Kidney epithelial cell (primary cell): ENCODE data around the gene SLC4A1AP. TPM values are rescaled to one million over a fixed set of nuclear protein-coding genes. Genes with fewer than 3 reads are reported as not detected.

Experiments
- DNase-seq: peaks from one replicate; pipeline ENCODE4 v3.0.0-alpha.2; 2010; ENCODE audit warnings: low read depth
- H3K27me3 ChIP-seq: 2 replicates; pipeline ENCODE4 v1.6.0; 2011; ENCODE audit warnings: low read length; ENCODE audit not compliant: control insufficient read depth, insufficient read depth
- H3K36me3 ChIP-seq: 2 replicates; pipeline ENCODE4 v1.5.1; 2011; ENCODE audit warnings: low read length; ENCODE audit not compliant: control insufficient read depth, insufficient read depth
- H3K4me3 ChIP-seq: 2 replicates; pipeline ENCODE4 v1.5.1; 2011; ENCODE audit warnings: low read depth, mild to moderate bottlenecking, control low read depth, low read length
- total RNA-seq: library from RNA; depleted of rRNA; stranded (reverse); fragments of >200 nt; gene quantifications from 2 replicates; pipeline ENCODE4 v1.2.3, GENCODE V29; 2015
- TF ChIP-seq, protein P1 (sequence below): IDR thresholded peaks from 2 replicates; pipeline ENCODE4 v1.5.1; 2011; ENCODE audit warnings: mild to moderate bottlenecking, moderate library complexity, low read length, control low read depth, inconsistent platforms; ENCODE audit not compliant: insufficient read depth, poor library complexity, severe bottlenecking

SLC4A1AP gene
- total RNA-seq, 1 donor from 2014 or later, result 25.0 TPM

DNA sequence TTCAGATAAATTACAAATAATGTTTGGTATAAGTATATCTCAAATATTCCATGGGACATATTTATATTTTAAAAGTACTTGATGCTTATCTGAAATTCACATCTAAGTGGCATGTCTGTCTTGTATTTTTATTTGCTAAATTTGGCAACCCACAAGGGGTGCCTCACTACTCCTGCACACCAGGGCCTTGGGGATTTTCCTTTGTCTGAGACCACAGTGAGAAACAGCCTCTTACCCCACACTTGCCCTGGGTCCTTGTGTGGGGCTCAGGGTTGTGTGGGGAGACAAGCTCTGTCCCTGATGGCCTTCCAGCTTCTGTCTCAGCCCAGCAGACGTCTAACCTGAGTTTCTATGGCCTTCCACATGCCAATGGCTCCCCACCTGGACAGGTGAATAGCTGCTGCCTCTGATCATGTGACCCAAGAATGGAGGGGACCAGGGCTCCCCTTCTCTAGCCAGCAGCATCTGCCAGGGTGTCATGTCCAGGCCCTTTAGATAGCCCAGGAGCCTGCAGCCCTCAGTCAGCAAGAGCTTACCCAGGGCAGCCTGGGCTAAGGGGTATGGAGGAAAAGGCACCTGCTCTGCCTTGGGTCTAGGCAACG lies 58.3 kb downstream of the SLC4A1AP start:
- Histone ChIP-seq H3K4me3 (no peak overlapping the region), H3K27me3 (no peaks in the 10 kb centered on the region), H3K36me3 (no peaks in the 10 kb centered on the region)
- no peak for DNase-seq
- TF ChIP-seq, protein P1, sequence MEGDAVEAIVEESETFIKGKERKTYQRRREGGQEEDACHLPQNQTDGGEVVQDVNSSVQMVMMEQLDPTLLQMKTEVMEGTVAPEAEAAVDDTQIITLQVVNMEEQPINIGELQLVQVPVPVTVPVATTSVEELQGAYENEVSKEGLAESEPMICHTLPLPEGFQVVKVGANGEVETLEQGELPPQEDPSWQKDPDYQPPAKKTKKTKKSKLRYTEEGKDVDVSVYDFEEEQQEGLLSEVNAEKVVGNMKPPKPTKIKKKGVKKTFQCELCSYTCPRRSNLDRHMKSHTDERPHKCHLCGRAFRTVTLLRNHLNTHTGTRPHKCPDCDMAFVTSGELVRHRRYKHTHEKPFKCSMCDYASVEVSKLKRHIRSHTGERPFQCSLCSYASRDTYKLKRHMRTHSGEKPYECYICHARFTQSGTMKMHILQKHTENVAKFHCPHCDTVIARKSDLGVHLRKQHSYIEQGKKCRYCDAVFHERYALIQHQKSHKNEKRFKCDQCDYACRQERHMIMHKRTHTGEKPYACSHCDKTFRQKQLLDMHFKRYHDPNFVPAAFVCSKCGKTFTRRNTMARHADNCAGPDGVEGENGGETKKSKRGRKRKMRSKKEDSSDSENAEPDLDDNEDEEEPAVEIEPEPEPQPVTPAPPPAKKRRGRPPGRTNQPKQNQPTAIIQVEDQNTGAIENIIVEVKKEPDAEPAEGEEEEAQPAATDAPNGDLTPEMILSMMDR, result no peak

DNA sequence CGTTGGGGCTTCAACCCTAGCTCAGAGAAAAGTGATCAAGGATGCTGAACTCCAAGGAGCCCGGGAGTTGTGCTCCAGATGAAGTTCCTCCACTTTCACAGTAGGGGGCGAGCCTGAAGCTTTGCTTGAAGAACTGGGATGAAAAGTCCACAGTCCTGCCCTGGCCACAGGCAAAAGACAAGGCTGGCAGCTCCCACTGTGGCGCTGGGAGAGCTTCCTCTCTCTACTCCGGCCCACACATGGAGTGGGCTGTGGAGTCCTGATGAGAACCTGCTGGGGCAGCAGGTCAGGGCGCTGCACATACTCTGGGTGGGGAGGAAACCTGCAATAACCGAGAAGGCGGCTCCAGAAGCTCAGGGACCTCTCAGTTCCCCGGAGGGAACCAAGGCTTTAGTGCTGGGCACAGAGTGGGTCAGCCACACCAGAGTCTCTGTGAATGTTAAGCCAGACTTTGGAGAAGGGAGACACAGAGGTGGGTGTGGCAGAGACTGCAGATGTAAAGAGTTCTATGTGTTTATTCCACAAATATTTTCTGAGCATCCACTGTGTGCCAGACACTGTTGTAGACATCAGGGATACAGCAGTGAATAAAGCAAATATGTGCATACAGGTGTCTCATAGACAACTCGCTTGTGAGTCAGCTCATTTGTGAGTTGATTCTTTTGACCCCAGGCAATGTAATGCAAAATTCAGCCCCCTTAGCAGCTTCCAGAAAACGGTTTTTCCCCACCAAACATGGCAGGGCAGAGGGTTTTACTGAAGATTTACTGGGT lies 59.9 kb downstream of the SLC4A1AP start:
- no peak overlapping the region for H3K4me3 ChIP-seq
- H3K27me3 ChIP-seq, result no peaks in the 10 kb centered on the region
- H3K36me3 ChIP-seq, result no peaks in the 10 kb centered on the region
- TF ChIP-seq, protein P1, result peak; percentile 91
- DNase-seq, result no peak

DNA sequence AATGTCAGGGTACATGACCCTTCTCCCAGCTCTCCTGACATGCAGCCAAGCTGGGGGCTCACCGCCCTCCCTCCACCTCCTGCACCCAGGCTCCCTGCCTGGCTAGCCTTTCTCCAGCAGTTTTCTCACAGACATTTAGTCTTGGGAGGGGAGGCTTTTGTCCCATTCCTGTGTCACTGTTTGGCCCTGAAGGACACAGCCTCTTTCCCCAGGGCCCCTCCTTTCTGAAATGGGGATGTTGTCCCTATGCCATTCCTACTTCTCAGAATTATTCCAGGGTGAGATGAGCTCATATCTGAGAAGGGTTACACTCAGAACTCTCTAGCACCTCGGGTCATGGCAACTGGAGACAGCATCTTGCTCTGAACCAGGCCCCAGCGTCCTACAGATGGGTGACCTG lies 60.5 kb downstream of the SLC4A1AP start:
- H3K36me3 ChIP-seq, result no peaks in the 10 kb centered on the region
- TF ChIP-seq, protein P1, result no peak
- no peak for DNase-seq
- no peaks in the 10 kb centered on the region for H3K27me3 ChIP-seq
- H3K4me3 ChIP-seq, result no peak overlapping the region

DNA sequence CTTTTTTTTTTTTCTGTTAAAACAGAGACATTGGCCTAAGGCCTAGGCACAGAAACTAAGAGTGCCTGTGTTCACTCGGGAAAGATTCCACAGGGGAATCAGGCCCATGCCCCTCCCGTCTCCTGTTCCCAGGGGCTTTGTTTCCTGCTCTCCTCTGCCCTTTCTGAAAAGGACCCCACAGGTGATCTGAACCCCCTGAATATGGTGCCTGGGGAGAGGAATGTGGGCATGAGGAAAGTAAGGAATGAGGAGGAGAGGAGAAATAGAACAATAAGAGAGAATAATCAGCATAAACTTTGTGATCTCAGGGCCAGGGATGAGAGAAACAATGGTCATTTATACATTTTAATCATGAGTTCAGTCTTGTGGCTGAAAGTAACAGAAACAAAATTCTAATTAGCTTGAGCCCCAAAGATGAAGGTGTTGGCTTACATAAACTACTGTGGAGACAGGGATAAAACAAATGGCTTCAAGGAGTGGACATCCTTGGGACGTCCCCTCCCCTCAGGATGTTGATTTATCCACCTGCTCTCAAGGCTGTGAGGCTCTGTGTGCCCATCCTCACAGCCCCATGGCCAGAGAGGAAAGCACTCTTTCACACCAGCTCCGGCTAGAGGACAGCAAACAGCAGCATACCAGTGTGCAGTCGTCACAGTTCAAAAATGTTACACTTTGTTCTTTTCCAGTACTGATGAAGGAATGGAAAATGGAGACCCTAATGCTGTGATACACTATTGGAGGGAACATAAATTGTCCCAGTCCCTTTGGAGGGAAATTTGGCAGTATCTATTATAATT lies 61.4 kb downstream of the SLC4A1AP start:
- Histone ChIP-seq H3K4me3 (no peak overlapping the region), H3K36me3 (no peaks in the 10 kb centered on the region), H3K27me3 (no peaks in the 10 kb centered on the region)
- TF ChIP-seq, protein P1, result peak; percentile 4
- DNase-seq, result no peak

GRCh38 chr2:27727257-27727656 lies 63.6 kb downstream of the SLC4A1AP start:
- TF ChIP-seq, protein P1, result no peak

More at GRCh38 chr2:27727257-27727656, 63.6 kb downstream of the SLC4A1AP start:
- H3K36me3 ChIP-seq, result no peaks in the 10 kb centered on the region
- H3K4me3 ChIP-seq, result no peak overlapping the region
- no peak for DNase-seq
- no peaks in the 10 kb centered on the region for H3K27me3 ChIP-seq
